WERI-Rb-1 (cell line): ENCODE measurements around the gene PKHD1.
A peak's percentile ranks its signal among the peaks of the same experiment; 100 is the strongest.

ENCODE experiments used
- DNase-seq: peaks from one replicate; pipeline ENCODE4 v3.0.0-alpha.2; 2020
- H3K27ac ChIP-seq: fragments of 250-450 bp; sonication (Bioruptor Pico); 2 replicates; pipeline ENCODE4 v1.5.1; 2020; ENCODE audit warnings: mild to moderate bottlenecking, moderate library complexity
- H3K27me3 ChIP-seq: fragments of 250-450 bp; sonication (Bioruptor Pico); 2 replicates; pipeline ENCODE4 v1.5.1; 2021; ENCODE audit warnings: mild to moderate bottlenecking, low read depth, moderate library complexity; ENCODE audit not compliant: insufficient read depth, severe bottlenecking
- H3K36me3 ChIP-seq: fragments of 250-450 bp; sonication (Bioruptor Pico); 2 replicates; pipeline ENCODE4 v1.5.1; 2020; ENCODE audit warnings: mild to moderate bottlenecking, moderate library complexity
- H3K4me3 ChIP-seq: 2 replicates; pipeline ENCODE4 v1.5.1; 2011; ENCODE audit warnings: low read depth, mild to moderate bottlenecking, control low read depth, low read length
- H3K9me3 ChIP-seq: fragments of 250-450 bp; sonication (Bioruptor Pico); 2 replicates; pipeline ENCODE4 v1.5.1; 2021; ENCODE audit warnings: mild to moderate bottlenecking, moderate library complexity; ENCODE audit not compliant: severe bottlenecking
- CTCF ChIP-seq: IDR thresholded peaks from 2 replicates; pipeline ENCODE4 v1.5.1; 2011; ENCODE audit warnings: low read depth, mild to moderate bottlenecking, control low read depth, inconsistent platforms, low read length

The PKHD1 gene

DNA sequence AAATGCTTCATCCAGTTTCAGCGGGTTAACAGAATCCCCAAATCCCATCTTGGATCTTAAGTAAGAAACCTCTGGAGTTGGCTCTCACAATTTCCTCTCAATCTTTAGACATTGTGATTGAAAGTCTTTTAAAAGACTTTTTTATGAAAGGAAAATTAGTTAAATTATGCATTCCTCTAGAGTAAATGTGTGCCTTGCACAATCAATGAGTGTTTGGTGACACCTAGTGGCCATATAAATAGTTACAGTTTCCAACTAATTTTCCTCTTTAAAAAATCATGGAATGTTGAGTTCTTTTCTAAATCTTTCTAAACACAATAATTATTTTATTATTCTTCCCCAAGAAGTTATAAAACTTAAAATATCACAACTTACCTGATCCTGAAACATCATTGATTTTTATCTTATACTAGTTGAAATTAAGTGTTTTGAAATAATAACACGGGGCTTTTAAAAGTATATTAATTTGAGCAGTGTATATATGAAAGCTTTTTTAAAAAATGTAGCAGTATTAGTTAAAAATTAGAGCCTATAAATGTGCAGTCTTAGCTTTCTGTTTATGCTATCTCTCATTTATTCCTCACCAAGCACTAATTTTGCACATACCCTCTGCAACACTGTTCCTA is 66.4 kb downstream of the PKHD1 start:
- no peak overlapping the region for H3K27ac ChIP-seq
- H3K9me3 ChIP-seq, result no peaks in the 10 kb centered on the region
- no peaks in the 10 kb centered on the region for H3K27me3 ChIP-seq
- no peak for DNase-seq
- no peaks in the 10 kb centered on the region for H3K36me3 ChIP-seq
- TF ChIP-seq CTCF, result peak; percentile 33; the same call in 1 of the 2 replicates
- no peak overlapping the region for H3K4me3 ChIP-seq

DNA sequence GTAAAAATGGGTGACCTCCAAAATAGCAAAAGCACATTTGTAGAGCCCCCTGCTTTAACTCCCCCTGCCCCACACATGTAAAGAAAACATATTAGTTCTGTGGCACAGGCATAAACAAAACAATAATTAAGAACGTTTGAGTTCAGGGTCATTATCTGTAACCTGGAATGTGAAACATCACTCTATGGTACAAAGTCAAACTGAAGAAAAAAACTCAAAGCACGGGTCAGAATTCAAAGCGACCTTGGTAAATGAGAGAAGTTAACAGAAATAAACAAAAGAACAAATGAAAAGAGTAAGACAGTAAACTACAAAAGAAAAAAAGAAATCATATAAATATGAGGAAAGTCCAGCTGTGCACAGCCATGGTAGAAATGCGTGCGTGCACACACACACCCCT is 67.5 kb downstream of the PKHD1 start:
- TF ChIP-seq CTCF, result no peak
- Histone ChIP-seq H3K9me3 (no peaks in the 10 kb centered on the region), H3K27ac (no peak overlapping the region), H3K27me3 (no peaks in the 10 kb centered on the region), H3K36me3 (no peaks in the 10 kb centered on the region), H3K4me3 (no peak overlapping the region)
- DNase-seq, result no peak

GRCh38 chr6:52019092-52019491 is 68.3 kb downstream of the PKHD1 start:
- DNase-seq, result peak; percentile 22
- Histone ChIP-seq H3K9me3 (no peaks in the 10 kb centered on the region), H3K27ac (no peak overlapping the region), H3K36me3 (no peaks in the 10 kb centered on the region), H3K27me3 (no peaks in the 10 kb centered on the region), H3K4me3 (no peak overlapping the region)
- TF ChIP-seq CTCF, result no peak

DNA sequence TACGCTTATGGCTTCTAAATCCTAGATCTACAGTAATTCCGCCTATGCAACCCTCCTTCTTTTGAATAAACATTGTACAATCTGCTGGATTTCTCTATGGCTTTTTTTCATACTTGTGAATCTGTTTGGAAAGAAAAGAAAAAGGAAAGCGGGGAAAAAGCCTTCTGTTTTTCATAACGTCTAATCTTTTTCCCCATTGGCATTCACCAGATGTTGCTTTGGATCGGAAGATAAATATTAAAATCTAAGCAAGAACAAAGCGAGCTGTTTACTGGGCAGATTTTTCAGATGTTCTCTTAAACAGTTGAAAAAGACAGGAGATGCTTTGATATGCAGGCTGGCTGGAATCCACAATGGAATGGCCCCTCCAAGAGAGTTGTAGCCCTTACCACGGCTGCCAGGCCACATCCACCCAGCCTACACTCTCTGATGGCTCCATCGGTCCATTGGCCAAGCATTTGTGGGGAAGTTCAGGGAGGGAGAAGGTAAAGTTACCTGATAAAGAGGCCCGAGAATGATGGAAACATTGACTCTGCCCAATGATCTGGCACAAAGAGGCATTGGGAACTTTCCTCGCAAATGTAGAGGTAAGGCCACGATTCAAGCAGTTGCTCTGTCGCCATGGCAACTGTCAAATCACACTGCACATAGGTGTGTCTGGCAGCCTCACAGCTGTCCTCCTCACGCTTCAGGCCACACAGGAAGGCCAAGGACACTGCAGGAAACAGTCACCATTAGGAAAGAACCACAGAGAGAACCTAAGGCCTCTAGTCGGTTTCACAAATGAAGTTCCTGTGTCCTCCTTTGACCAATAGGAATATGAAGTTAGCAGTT is 70.3 kb downstream of the PKHD1 start:
- TF ChIP-seq CTCF, result no peak
- no peaks in the 10 kb centered on the region for H3K36me3 ChIP-seq
- H3K9me3 ChIP-seq, result no peaks in the 10 kb centered on the region
- no peak for DNase-seq
- H3K27me3 ChIP-seq, result no peaks in the 10 kb centered on the region
- no peak overlapping the region for H3K27ac ChIP-seq
- no peak overlapping the region for H3K4me3 ChIP-seq

DNA sequence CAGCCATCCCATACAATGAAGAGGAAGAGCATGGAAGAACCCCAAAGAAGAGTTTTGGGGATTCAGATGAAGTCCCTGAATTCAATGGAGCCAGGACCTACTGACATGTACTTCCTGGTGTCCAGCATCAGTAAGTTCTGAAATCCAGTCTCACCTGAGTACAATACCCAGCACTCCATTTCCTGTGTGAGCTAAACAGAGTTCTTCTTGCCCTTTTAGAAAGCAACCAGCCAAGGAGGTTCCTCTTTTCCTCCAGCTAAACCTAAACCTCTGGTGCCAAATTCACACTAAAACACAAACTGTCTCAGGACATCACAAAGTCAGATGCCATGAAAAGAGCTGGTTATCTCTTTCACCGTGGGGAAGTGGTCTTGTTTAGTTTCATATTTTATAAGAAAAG is 71.5 kb downstream of the PKHD1 start:
- DNase-seq, result no peak
- H3K9me3 ChIP-seq, result no peaks in the 10 kb centered on the region
- TF ChIP-seq CTCF, result no peak
- no peaks in the 10 kb centered on the region for H3K36me3 ChIP-seq
- no peak overlapping the region for H3K27ac ChIP-seq
- no peak overlapping the region for H3K4me3 ChIP-seq
- no peaks in the 10 kb centered on the region for H3K27me3 ChIP-seq
